HepG2 (cell line): Measurements from ENCODE around the gene ARG2.
"Not testable (repeated sequence)": the region's sequence is repeated elsewhere in the genome, so short reads cannot be mapped to it uniquely, and the experiment has no call there.

ENCODE experiments used
- ATF7 ChIP-seq, 2 experiments: fragments of 450-650 bp in 1 of 2; sonication (generic) in 1 of 2; formaldehyde crosslinking in 1 of 2; IDR thresholded peaks; 2 replicates each; pipeline versions ENCODE4 v1.4.0 to v1.6.1; 2016 to 2020; ENCODE audit warnings: antibody characterized with exemption in 1 of 2, mild to moderate bottlenecking in 1 of 2, missing genetic modification reagents in 1 of 2
- EP300 ChIP-seq, 3 experiments: sonication (generic) in 1 of 3; formaldehyde crosslinking in 1 of 3; IDR thresholded peaks; 2 replicates each; pipeline versions ENCODE4 v1.5.1 to v1.6.1; 2011 to 2020; ENCODE audit warnings: low read depth in 2 of 3, low read length in 2 of 3, borderline replicate concordance in 1 of 3, improper control_type of control experiment in 1 of 3, mild to moderate bottlenecking in 1 of 3, missing genetic modification reagents in 1 of 3, moderate library complexity in 1 of 3
- POLR2A ChIP-seq, 2 experiments: IDR thresholded peaks; 2 replicates each; pipeline ENCODE4 v1.6.1; 2011; ENCODE audit warnings: low read depth in 2 of 2, low read length in 2 of 2, mild to moderate bottlenecking in 1 of 2, moderate library complexity in 1 of 2; ENCODE audit not compliant: insufficient read depth in 1 of 2
- ZNF441 ChIP-seq: sonication (generic); formaldehyde crosslinking; IDR thresholded peaks from 2 replicates; pipeline ENCODE4 v1.7.0; 2021; ENCODE audit warnings: missing genetic modification reagents, borderline replicate concordance
- ZNF644 ChIP-seq: IDR thresholded peaks from 2 replicates; pipeline ENCODE4 v1.6.1; 2016; ENCODE audit warnings: low read depth
- ZSCAN29 ChIP-seq: sonication (generic); formaldehyde crosslinking; conservative IDR thresholded peaks from 2 replicates; pipeline ENCODE4 v1.4.0; 2020; ENCODE audit warnings: mild to moderate bottlenecking, missing genetic modification reagents
- TF ChIP-seq, protein P1 (sequence below), 2 experiments: sonication (generic) in 1 of 2; formaldehyde crosslinking in 1 of 2; IDR thresholded peaks; 2 replicates each; pipeline versions ENCODE4 v1.5.1 to v1.6.1; 2011 to 2020; ENCODE audit warnings: borderline replicate concordance in 1 of 2, low read depth in 1 of 2, low read length in 1 of 2, mild to moderate bottlenecking in 1 of 2, missing genetic modification reagents in 1 of 2, moderate library complexity in 1 of 2
- TF ChIP-seq, protein P2 (sequence below): sonication (generic); formaldehyde crosslinking; IDR thresholded peaks from 2 replicates; pipeline ENCODE4 v1.5.0; 2020; ENCODE audit warnings: mild to moderate bottlenecking, missing genetic modification reagents, moderate library complexity
- TF ChIP-seq, protein P3 (sequence below): sonication (generic); formaldehyde crosslinking; IDR thresholded peaks from 2 replicates; pipeline ENCODE4 v1.4.0; 2020; ENCODE audit warnings: missing genetic modification reagents

DNA sequence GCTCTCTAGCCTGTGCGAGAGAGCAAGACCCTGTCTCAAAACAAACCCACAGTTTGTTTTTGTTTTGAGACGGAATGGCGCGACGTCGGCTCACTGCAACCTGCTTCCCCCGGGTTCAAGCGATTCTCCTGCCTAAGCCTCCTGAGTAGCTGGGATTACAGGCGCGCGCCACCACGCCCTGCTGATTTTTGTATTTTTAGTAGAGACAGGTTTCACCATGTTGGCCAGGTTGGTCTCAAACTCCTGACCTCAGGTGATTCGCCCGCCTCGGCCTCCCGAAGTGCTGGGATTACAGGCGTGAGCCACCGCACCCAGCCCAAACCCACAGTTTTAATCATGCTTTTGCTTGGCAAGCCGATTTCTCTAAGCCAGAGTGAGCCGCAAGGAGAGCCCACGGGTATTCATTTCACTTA lies 19.2 kb upstream of the ARG2 start:
- not testable (repeated sequence) for TF ChIP-seq EP300 (IDR thresholded peaks at IDR 0.05; ENCODE audit: low read depth in 2 of 2, low read length in 2 of 2); EP300 (CRISPR knock-in tag; IDR thresholded peaks at IDR 0.05; ENCODE audit: borderline replicate concordance); ATF7 (IDR thresholded peaks at IDR 0.05); ATF7 (CRISPR knock-in tag; IDR thresholded peaks at IDR 0.05); POLR2A (IDR thresholded peaks at IDR 0.05; ENCODE audit: insufficient read depth in 1 of 2, low read depth in 2 of 2, low read length in 2 of 2); ZNF644 (CRISPR knock-in tag); ZSCAN29 (CRISPR knock-in tag)
- TF ChIP-seq, protein P1, sequence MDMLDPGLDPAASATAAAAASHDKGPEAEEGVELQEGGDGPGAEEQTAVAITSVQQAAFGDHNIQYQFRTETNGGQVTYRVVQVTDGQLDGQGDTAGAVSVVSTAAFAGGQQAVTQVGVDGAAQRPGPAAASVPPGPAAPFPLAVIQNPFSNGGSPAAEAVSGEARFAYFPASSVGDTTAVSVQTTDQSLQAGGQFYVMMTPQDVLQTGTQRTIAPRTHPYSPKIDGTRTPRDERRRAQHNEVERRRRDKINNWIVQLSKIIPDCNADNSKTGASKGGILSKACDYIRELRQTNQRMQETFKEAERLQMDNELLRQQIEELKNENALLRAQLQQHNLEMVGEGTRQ (IDR thresholded peaks at IDR 0.05; ENCODE audit: low read depth, low read length), result not testable (repeated sequence)
- TF ChIP-seq, protein P1 (CRISPR knock-in tag; IDR thresholded peaks at IDR 0.05; ENCODE audit: borderline replicate concordance), result not testable (repeated sequence)
- TF ChIP-seq, protein P2, sequence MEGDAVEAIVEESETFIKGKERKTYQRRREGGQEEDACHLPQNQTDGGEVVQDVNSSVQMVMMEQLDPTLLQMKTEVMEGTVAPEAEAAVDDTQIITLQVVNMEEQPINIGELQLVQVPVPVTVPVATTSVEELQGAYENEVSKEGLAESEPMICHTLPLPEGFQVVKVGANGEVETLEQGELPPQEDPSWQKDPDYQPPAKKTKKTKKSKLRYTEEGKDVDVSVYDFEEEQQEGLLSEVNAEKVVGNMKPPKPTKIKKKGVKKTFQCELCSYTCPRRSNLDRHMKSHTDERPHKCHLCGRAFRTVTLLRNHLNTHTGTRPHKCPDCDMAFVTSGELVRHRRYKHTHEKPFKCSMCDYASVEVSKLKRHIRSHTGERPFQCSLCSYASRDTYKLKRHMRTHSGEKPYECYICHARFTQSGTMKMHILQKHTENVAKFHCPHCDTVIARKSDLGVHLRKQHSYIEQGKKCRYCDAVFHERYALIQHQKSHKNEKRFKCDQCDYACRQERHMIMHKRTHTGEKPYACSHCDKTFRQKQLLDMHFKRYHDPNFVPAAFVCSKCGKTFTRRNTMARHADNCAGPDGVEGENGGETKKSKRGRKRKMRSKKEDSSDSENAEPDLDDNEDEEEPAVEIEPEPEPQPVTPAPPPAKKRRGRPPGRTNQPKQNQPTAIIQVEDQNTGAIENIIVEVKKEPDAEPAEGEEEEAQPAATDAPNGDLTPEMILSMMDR, result not testable (repeated sequence)
- 0 out of 2 replicates have a peak, but pooled peaks have one; percentile 12 for TF ChIP-seq ZNF441
- TF ChIP-seq, protein P3, sequence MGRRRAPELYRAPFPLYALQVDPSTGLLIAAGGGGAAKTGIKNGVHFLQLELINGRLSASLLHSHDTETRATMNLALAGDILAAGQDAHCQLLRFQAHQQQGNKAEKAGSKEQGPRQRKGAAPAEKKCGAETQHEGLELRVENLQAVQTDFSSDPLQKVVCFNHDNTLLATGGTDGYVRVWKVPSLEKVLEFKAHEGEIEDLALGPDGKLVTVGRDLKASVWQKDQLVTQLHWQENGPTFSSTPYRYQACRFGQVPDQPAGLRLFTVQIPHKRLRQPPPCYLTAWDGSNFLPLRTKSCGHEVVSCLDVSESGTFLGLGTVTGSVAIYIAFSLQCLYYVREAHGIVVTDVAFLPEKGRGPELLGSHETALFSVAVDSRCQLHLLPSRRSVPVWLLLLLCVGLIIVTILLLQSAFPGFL (CRISPR knock-in tag), result not testable (repeated sequence)
